GM12892 (cell line): ENCODE measurements around the gene GSTA2.
A peak's percentile ranks its signal among the peaks of the same experiment; 100 is the strongest.
"Not testable (repeated sequence)": the region's sequence is repeated elsewhere in the genome, so short reads cannot be mapped to it uniquely, and the experiment has no call there.

Experiments used
- DNase-seq: peaks from one replicate; pipeline ENCODE4 v3.0.0; 2011; ENCODE audit not compliant: insufficient read length
- FAIRE-seq: peaks from 2 replicates; lab custom pipeline; 2011; peaks lifted over from hg19 to GRCh38; lab: Jason Lieb, UNC
- POLR2A ChIP-seq: IDR thresholded peaks from 2 replicates; pipeline ENCODE4 v1.6.1; 2011; ENCODE audit warnings: low read depth, low read length, control low read depth
- POLR2AphosphoS5 ChIP-seq: IDR thresholded peaks from 2 replicates; pipeline ENCODE4 v1.6.1; 2011; ENCODE audit warnings: low read depth, low read length, control low read depth
- TAF1 ChIP-seq: IDR thresholded peaks from 2 replicates; pipeline ENCODE4 v1.6.1; 2011; ENCODE audit warnings: low read depth, mild to moderate bottlenecking, control low read depth, low read length, borderline replicate concordance

GSTA2 gene

DNA sequence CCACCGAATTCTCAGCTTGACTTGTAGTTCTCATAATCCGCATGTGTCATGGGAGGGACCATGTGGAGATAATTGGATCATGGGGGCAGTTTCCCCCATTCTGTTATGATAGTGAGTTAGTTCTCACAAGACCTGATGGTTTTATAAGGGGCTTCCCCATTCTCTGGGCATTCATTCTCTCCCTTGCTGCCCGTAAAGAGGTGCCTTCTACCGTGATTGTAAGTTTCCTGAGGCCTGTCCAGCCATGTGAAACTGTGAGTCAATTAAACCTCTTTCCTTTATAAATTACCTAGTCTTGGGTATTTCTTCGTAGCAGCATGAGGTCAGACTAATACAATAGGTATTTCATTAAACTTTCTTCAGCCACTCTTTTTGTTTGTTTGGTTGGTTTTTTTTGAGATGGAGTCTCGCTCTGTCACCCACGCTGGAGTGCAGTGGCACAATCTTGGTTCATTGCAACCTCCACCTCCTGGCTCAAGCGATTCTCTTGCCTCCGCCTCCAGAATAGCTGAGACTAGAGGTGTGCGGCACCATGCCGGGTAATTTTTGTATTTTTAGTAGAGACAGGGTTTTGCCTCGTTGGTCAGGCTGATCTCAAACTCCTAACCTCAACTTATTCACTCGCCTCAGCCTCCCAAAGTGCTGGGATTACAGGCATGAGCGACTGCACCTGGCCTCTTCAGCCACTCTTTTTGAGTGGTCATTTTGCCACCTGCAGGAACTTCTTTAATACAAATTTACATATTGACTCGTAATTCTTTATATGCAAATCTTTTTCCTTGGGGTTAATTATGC lies 36.3 kb downstream of the GSTA2 start:
- no peak for TF ChIP-seq POLR2A
- TF ChIP-seq POLR2AphosphoS5: no peak
- TF ChIP-seq TAF1: no peak
- DNase-seq (no peak), FAIRE-seq (no peak)

DNA sequence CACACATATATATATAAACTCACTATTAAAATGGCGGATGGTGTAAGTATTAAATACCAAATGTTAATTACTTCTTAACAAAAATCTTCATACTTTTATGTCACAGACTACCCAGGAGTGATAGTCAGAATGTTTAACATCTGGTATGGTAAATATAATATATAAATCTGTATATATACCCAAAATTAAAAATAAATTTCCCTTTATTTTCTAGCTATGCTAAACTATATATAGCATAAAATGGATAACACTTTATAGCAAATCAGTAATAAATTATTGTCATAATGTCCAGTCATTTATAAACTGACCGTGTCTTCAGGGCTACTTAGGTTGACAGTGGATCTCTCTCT lies 37.1 kb downstream of the GSTA2 start:
- DNase-seq (no peak), FAIRE-seq (no peak)
- TF ChIP-seq POLR2AphosphoS5 (no peak), POLR2A (no peak), TAF1 (no peak)

DNA sequence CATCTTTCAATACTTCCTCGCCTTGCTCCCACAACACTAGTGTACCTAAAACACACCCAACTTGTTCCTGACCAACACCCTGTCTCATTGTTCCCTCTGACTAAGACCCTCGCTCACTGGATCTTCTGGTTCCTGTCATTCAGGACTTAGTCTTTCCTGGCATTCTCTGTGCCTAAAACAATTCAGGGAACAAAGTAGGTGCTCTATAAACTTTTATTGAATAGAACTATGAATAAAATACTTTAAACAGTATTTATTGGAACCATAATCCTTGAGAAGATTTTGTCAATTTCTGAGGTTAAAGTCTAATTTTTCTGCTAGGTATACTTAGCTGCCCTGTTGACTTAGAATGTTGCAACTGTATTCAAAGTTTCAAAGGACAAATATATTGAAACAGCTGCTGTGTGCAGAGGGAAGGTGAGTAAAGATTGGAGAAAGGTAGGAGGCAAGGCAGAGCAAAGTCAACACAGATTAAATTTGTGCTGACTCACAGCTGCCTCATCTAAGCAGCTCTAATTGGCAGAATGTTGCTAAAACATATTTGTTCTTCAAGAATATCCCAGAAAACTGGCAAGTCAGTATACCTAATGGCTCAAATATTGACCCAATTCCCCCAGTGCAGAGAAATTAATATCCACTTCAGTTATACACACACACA lies 37.6 kb downstream of the GSTA2 start:
- no peak for DNase-seq
- TF ChIP-seq TAF1: no peak
- no peak for TF ChIP-seq POLR2AphosphoS5
- TF ChIP-seq POLR2A: no peak
- FAIRE-seq: no peak

DNA sequence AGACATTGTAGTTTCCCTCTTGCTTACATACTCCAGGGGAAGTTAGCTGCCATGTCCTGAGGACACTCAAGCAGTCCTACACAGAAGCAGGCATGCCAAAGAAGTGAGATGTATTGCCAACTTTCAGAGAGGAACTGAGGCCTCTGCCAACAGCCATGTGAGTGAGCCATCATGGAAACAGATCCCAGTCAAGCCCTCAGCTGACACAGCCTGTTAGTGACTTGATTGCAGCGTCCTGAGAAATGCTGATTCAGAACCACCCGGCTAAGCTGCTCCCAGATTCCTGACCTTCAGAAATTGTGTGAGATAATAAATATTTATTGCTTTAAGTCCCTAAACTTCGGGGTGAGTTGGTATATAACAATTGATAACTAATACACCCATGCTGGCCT lies 38.1 kb downstream of the GSTA2 start:
- no peak for TF ChIP-seq TAF1
- no peak for TF ChIP-seq POLR2A
- TF ChIP-seq POLR2AphosphoS5: no peak
- DNase-seq (no peak), FAIRE-seq (no peak)

DNA sequence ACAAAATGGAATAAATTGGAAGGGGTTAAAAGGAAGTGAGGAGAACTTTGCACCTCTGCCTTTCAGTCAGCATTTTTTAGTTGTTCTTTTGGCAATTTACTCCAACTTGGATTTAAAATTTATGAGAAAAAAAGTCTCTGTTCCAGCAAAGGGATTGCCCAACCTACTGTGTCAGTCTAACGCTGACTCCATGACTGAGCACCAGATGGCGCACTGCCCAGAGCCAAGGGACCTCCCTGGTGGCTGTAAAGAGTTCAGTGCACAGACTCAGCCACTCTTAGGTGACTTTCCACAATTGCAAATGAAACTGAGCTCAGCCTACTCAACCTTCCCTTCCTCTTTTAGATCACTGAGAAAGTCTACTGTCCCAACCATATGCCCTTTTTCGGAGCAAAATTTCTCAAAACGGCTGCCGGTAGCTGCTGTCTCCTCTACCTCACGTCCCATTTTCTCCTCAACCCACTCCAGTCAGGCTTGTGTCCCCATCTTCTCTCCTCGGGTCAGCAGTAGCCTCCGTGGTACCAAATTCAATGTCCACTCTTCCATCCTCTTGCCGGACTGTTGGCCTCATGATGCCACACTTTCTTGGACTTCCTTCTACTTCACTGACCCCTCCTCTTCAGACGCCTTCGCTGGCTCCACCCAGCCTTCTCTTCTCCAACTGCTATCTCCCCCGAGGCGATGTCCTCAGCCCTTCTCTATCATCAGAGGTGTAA lies 38.7 kb downstream of the GSTA2 start:
- peak; percentile 57 for DNase-seq
- TF ChIP-seq TAF1 (no peak), POLR2AphosphoS5 (no peak), POLR2A (no peak)
- FAIRE-seq: peak; percentile 95

DNA sequence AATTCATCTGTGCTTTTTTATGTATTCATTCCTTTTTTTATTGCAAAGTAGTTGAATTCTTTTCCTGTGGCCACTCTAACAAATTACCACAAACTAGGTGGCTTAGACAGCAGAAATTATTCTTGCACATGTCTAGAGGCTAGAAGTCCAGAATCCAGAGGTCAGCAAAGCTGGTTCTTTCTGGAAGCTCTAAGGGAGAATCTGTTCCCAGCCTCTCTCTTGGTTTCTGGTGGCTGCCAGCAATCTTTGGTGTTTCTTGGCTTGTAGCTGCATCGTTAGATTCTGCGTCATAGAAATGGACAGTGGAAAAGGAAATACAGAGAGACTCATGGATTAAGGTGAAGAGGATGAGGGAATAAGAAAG lies 39.3 kb downstream of the GSTA2 start:
- DNase-seq: no peak
- no peak for FAIRE-seq
- TF ChIP-seq TAF1 (no peak), POLR2A (no peak), POLR2AphosphoS5 (no peak)

DNA sequence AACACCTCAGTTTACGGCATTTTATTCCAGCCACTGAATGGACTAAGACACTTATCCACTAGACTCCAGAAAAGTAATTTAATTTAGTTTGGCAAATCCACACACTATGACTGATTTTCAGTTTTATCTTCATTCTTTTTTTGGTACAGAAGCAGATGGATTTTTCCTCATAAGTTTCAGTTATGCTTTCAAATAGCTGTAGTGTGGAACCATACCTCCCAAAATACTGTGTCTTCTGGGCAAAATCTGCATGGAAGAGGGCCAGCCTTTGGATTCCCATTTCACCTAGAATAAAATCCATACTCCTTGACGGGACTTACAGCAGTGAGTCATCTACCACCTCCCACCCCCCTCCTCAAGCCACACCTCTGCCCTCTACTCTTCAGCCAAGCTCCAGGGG lies 43.0 kb downstream of the GSTA2 start:
- TF ChIP-seq POLR2A: no peak
- TF ChIP-seq POLR2AphosphoS5: no peak
- no peak for TF ChIP-seq TAF1
- no peak for FAIRE-seq
- DNase-seq: no peak

DNA sequence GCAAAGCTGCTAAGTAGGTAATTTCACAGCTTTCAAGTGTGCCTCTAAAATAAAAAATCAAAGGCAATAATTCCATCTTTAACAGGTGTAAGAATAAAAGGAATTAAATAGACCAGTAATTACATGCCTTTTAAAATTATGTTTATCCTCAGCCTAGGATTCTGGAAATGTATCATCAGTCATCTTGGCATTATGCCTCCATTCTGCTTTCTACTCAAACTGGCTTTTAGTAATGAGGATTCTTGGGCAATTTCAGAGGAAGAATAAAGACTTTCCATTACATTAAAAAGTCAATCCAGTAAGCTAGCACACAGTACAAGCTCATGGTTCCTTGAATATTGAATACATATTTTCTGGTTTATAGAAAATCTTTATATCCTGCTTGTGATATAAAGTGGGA lies 44.7 kb downstream of the GSTA2 start:
- no peak for TF ChIP-seq POLR2AphosphoS5
- TF ChIP-seq TAF1: no peak
- no peak for TF ChIP-seq POLR2A
- no peak for FAIRE-seq
- no peak for DNase-seq

DNA sequence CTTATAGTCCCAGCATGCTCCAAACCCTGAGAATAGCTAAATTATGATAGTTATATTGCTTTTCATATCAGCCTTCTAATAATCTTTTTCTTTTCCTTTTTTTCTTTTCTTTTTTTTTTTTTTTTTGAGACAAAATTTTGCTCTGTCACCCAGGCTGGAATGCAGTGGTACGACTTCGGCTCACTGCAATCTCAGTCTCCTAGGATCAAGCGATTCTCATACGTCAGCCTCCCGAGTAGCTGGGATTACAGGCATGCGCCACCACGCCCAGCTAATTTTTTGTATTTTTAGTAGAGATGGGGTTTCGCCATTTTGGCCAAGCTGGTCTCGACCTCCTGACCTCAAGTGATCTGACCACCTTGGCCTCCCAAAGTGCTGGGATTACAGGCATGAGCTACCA lies 48.5 kb downstream of the GSTA2 start:
- FAIRE-seq, DNase-seq: not testable (repeated sequence)

DNA sequence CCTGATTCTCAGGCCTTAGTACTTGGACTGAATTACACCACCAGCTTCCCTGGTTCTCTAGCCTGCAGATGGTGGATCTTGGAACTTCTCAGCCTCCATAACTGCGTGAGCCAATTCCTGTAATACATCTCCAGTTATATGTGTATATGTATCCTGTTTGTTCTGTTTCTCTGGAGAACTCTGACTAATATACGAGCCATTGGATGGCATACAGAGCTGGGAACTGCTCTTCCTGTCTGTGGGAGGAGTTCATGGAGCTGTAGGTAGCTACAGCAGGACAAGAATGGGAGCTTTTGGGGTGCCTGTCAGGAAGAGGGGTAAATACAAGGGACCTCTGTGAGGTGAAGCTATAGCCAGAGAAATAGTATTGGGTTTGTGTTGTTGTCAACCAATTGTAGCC lies 51.1 kb downstream of the GSTA2 start:
- FAIRE-seq (no peak), DNase-seq (no peak)
- TF ChIP-seq TAF1 (no peak), POLR2AphosphoS5 (no peak)

DNA sequence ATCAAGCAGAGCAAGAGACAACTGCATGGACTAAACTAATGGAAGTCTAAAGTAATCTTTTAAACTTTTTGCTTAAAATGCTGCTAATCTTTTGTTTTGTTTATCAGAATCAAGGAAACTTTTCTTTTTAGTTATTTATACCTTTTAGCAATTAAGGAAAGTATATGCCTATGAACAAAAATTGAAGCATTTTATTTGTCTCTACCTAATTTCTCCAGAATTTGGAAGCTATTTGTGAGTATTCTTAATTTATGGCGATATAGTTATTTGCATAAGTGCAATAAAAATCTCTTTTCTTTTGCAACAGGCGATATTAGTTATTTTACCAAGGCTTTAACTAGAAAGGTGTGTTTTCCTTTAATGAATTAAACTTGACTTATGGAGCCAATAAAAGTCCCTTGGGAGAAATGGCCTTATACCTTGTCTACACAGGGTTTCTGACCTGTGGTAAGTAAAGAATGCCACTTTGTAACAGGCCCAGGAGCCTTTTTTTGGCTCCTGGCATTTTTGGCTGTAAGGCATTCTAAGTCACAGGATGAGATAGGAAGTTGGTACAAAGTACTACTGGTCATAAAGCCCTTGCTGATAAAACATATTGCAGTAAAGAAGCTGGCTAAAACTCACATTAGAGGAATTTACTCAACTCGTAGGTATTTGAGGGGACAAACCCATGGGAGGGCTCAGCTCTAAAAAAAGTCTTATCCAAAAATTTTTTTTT lies 55.2 kb downstream of the GSTA2 start:
- TF ChIP-seq TAF1 (no peak), POLR2AphosphoS5 (no peak), POLR2A (no peak)
- no peak for DNase-seq
- FAIRE-seq: no peak

DNA sequence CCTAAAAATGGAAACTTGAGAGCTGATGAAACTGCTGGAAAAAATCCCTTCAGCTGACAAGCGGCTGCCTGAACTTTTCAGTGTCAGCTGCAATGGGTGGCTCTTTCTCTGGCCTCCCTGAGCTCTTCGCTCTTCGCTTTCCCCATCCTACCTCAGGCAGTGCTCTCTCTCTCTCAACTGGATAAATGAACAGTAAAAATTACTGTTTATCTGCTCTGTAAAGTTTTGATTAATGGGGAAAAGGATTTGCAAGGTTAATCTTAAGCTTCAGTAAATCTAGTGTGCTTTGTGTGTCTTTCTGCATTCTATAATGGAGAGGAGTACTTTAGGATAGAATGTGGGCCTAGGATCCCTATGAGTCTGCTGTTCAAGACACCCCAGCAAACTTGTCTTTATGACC lies 57.3 kb downstream of the GSTA2 start:
- FAIRE-seq: no peak
- TF ChIP-seq TAF1 (no peak), POLR2AphosphoS5 (no peak), POLR2A (no peak)

DNA sequence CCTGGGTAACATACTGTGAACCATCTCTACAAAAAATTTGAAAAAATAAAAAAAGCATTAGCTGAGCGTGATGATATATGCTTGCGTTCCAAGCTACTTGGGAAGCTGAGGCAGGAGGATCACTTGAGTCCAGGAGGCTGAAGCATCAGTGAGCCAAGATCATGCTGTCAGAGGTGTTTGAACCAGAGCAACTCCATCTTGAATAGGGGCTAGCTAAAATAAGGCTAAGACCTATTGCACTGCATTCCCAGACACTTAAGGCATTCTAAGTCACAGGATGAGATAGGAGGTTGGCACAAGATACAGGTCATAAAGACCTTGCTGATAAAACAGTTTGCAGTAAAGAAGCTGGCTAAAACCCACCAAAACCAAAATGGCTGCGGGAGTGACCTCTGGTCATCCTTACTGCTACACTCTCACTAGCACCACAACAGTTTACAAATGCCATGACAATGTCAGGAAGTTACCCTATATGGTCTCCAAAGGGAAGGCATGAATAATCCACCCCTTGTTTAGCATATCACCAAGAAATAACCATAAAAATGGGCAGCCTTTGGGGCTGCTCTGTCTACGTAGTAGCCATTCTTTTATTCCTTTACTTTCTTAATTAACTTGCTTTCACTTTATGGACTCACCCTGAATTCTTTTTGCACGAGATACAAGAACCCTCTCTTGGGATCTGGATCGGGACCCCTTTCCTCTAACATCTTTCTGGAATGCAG lies 58.3 kb downstream of the GSTA2 start:
- not testable (repeated sequence) for FAIRE-seq, DNase-seq

More for the DNA sequence above, 57.3 kb downstream of the GSTA2 start:
- no peak for DNase-seq
